Activated T-cell treated with anti-CD3 and anti-CD28 coated beads for 4 hours (primary cell): Measurements from ENCODE around the gene ENDOV.

ENCODE experiments used
- DNase-seq: peaks from one replicate; pipeline ENCODE4 v3.0.0-alpha.2; 2020

The ENDOV gene

GRCh38 chr17:80414803-80415625, at the start of gene ENDOV:
Gene ENDOV (plus strand): TSS chr17:80415167. CDS start chr17:80415195, 28 bp downstream.
- DNase-seq, result peak; percentile 91

GRCh38 chr17:80365983-80366382, 49.0 kb upstream of the ENDOV start:
- DNase-seq, result no peak

GRCh38 chr17:80367503-80367902, 47.5 kb upstream of the ENDOV start:
- DNase-seq, result no peak

- no peak for DNase-seq
Observed at GRCh38 chr17:80371196-80371595, 43.8 kb upstream of the ENDOV start.

GRCh38 chr17:80372456-80372855, 42.5 kb upstream of the ENDOV start:
- DNase-seq, result no peak

GRCh38 chr17:80372922-80373570, 41.9 kb upstream of the ENDOV start:
- no peak for DNase-seq

GRCh38 chr17:80374039-80374731, 40.8 kb upstream of the ENDOV start:
- no peak for DNase-seq

- DNase-seq, result no peak
Observed at GRCh38 chr17:80374732-80375585, 40.0 kb upstream of the ENDOV start.

- DNase-seq, result no peak
Observed at GRCh38 chr17:80376531-80376930, 38.4 kb upstream of the ENDOV start.

- DNase-seq, result no peak
Observed at GRCh38 chr17:80377798-80378197, 37.2 kb upstream of the ENDOV start.

GRCh38 chr17:80379348-80379747, 35.6 kb upstream of the ENDOV start:
- DNase-seq, result no peak

GRCh38 chr17:80380068-80380467, 34.9 kb upstream of the ENDOV start:
- no peak for DNase-seq

- DNase-seq, result no peak
Observed at GRCh38 chr17:80380555-80381002, 34.4 kb upstream of the ENDOV start.

- DNase-seq, result no peak
Observed at GRCh38 chr17:80381416-80381923, 33.5 kb upstream of the ENDOV start.

GRCh38 chr17:80382446-80382845, 32.5 kb upstream of the ENDOV start:
- DNase-seq, result no peak

- no peak for DNase-seq
Observed at GRCh38 chr17:80382956-80383355, 32.0 kb upstream of the ENDOV start.

- DNase-seq, result no peak
Observed at GRCh38 chr17:80384078-80384960, 30.6 kb upstream of the ENDOV start.

- no peak for DNase-seq
Observed at GRCh38 chr17:80385046-80385445, 29.9 kb upstream of the ENDOV start.

GRCh38 chr17:80386341-80386740, 28.6 kb upstream of the ENDOV start:
- DNase-seq, result no peak

GRCh38 chr17:80387071-80387470, 27.9 kb upstream of the ENDOV start:
- DNase-seq, result no peak

- DNase-seq, result no peak
Observed at GRCh38 chr17:80388175-80388574, 26.8 kb upstream of the ENDOV start.
